ENCODE data around the gene NDFIP2. TPM values are rescaled to one million over a fixed set of nuclear protein-coding genes. Genes with fewer than 3 reads are reported as not detected.

Gene NDFIP2
- total and polyA plus RNA-seq, 10 of the 15 experiments (the other 5 are each of a cell fraction or from before 2014, with no cell fraction given): 17.9 to 57.2 (median 30.6) TPM

- Histone ChIP-seq H4K20me1 (ENCODE audit: control insufficient read depth, insufficient read depth) (no peaks in the 10 kb centered on the region), H2AFZ (ENCODE audit: control insufficient read depth, low read depth, low read length) (no peak overlapping the region), H3K36me3 (ENCODE audit: control insufficient read depth in 2 of 2, insufficient read depth in 2 of 2, low read length in 1 of 2) (no peaks in the 10 kb centered on the region), H3K4me2 (ENCODE audit: control insufficient read depth, insufficient read depth) (no peak overlapping the region), H3K27me3 (replicated peaks in 1 of 2; ENCODE audit: control insufficient read depth in 2 of 2, insufficient read depth in 2 of 2, low read length in 1 of 2) (no peaks in the 10 kb centered on the region), H3K4me3 (no peak overlapping the region), H3K27ac (ENCODE audit: control insufficient read depth, insufficient read depth) (no peak overlapping the region), H3K9me3 (replicated peaks; ENCODE audit: control insufficient read depth, insufficient read depth, low read length) (no peaks in the 10 kb centered on the region; the same call in 2 of the 3 replicates), H3K9ac (ENCODE audit: control insufficient read depth, insufficient read depth, low read length) (no peak overlapping the region), H3K4me1 (ENCODE audit: control insufficient read depth, insufficient read depth, low read length) (no peaks in the 10 kb centered on the region), H3K79me2 (ENCODE audit: control insufficient read depth, insufficient read depth, low read length) (no peaks in the 10 kb centered on the region)
- WGBS (ENCODE audit: insufficient coverage, insufficient replicate concordance, low lambda C conversion rate, missing lambda C conversion rate): 25% methylated on average over 2 of the region's 2 CpGs
- in situ Hi-C loops (cut with MboI): no loop called here
- BruUV-seq (replicated peaks): no TSS peak
- no peak for DNase-seq (ENCODE audit: low read depth, low spot score)
- ATAC-seq: no peak
- CTCF ChIA-PET: interaction anchor here (0.5 kb wide), 1 partner anchor 145 kb away, joined by 4 read pairs; no protein-coding TSS in a partner anchor
- RAD21 ChIA-PET (ENCODE audit: unreplicated experiment): no interaction called here
- intact Hi-C loops (cut with micrococcal nuclease; ENCODE audit: unreplicated experiment): no loop called here
- no peak for FAIRE-seq
- POLR2A ChIA-PET: no interaction called here
- SMC1A ChIA-PET (ENCODE audit: uncharacterized antibody, unreplicated experiment): no interaction called here
- TF ChIP-seq, protein P1, sequence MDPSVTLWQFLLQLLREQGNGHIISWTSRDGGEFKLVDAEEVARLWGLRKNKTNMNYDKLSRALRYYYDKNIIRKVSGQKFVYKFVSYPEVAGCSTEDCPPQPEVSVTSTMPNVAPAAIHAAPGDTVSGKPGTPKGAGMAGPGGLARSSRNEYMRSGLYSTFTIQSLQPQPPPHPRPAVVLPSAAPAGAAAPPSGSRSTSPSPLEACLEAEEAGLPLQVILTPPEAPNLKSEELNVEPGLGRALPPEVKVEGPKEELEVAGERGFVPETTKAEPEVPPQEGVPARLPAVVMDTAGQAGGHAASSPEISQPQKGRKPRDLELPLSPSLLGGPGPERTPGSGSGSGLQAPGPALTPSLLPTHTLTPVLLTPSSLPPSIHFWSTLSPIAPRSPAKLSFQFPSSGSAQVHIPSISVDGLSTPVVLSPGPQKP (IDR thresholded peaks at IDR 0.05; ENCODE audit: low read depth, low read length): no peak
- no peak for TF ChIP-seq POLR2A (IDR thresholded peaks at IDR 0.05; ENCODE audit: low read depth, low read length)
- no peak for TF ChIP-seq ASH2L (IDR thresholded peaks at IDR 0.05; ENCODE audit: borderline replicate concordance, low read depth)
- TF ChIP-seq MAX (IDR thresholded peaks at IDR 0.05; ENCODE audit: low read depth, low read length): no peak
- TF ChIP-seq, protein P2, sequence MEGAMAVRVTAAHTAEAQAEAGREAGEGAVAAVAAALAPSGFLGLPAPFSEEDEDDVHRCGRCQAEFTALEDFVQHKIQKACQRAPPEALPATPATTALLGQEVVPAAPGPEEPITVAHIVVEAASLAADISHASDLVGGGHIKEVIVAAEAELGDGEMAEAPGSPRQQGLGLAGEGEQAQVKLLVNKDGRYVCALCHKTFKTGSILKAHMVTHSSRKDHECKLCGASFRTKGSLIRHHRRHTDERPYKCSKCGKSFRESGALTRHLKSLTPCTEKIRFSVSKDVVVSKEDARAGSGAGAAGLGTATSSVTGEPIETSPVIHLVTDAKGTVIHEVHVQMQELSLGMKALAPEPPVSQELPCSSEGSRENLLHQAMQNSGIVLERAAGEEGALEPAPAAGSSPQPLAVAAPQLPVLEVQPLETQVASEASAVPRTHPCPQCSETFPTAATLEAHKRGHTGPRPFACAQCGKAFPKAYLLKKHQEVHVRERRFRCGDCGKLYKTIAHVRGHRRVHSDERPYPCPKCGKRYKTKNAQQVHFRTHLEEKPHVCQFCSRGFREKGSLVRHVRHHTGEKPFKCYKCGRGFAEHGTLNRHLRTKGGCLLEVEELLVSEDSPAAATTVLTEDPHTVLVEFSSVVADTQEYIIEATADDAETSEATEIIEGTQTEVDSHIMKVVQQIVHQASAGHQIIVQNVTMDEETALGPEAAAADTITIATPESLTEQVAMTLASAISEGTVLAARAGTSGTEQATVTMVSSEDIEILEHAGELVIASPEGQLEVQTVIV (IDR thresholded peaks at IDR 0.05; ENCODE audit: borderline replicate concordance, partially characterized antibody): no peak
- TF ChIP-seq ATF7 (IDR thresholded peaks at IDR 0.05; ENCODE audit: low read depth): no peak
- no peak for TF ChIP-seq PAX8 (IDR thresholded peaks at IDR 0.05)
- TF ChIP-seq, protein P3, sequence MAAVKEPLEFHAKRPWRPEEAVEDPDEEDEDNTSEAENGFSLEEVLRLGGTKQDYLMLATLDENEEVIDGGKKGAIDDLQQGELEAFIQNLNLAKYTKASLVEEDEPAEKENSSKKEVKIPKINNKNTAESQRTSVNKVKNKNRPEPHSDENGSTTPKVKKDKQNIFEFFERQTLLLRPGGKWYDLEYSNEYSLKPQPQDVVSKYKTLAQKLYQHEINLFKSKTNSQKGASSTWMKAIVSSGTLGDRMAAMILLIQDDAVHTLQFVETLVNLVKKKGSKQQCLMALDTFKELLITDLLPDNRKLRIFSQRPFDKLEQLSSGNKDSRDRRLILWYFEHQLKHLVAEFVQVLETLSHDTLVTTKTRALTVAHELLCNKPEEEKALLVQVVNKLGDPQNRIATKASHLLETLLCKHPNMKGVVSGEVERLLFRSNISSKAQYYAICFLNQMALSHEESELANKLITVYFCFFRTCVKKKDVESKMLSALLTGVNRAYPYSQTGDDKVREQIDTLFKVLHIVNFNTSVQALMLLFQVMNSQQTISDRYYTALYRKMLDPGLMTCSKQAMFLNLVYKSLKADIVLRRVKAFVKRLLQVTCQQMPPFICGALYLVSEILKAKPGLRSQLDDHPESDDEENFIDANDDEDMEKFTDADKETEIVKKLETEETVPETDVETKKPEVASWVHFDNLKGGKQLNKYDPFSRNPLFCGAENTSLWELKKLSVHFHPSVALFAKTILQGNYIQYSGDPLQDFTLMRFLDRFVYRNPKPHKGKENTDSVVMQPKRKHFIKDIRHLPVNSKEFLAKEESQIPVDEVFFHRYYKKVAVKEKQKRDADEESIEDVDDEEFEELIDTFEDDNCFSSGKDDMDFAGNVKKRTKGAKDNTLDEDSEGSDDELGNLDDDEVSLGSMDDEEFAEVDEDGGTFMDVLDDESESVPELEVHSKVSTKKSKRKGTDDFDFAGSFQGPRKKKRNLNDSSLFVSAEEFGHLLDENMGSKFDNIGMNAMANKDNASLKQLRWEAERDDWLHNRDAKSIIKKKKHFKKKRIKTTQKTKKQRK (IDR thresholded peaks at IDR 0.05; ENCODE audit: low read depth, low read length): no peak
- TF ChIP-seq RCOR1 (conservative IDR thresholded peaks at IDR 0.05; ENCODE audit: low read depth, low read length): no peak
- TF ChIP-seq RAD21 (IDR thresholded peaks at IDR 0.05; ENCODE audit: insufficient read depth, low read depth, low read length): no peak
- TF ChIP-seq CBFB (IDR thresholded peaks at IDR 0.05; ENCODE audit: low read depth): no peak
- TF ChIP-seq PML (IDR thresholded peaks at IDR 0.05; ENCODE audit: low read length): no peak
- TF ChIP-seq SREBF1 (IDR thresholded peaks at IDR 0.05; ENCODE audit: low read length): no peak
- TF ChIP-seq, protein P4, sequence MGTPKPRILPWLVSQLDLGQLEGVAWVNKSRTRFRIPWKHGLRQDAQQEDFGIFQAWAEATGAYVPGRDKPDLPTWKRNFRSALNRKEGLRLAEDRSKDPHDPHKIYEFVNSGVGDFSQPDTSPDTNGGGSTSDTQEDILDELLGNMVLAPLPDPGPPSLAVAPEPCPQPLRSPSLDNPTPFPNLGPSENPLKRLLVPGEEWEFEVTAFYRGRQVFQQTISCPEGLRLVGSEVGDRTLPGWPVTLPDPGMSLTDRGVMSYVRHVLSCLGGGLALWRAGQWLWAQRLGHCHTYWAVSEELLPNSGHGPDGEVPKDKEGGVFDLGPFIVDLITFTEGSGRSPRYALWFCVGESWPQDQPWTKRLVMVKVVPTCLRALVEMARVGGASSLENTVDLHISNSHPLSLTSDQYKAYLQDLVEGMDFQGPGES (IDR thresholded peaks at IDR 0.05): no peak
Measured at GRCh38 chr13:79560954-79561353, 80.0 kb downstream of the NDFIP2 start.
